ENCODE data around the gene CALCOCO2.

DNA sequence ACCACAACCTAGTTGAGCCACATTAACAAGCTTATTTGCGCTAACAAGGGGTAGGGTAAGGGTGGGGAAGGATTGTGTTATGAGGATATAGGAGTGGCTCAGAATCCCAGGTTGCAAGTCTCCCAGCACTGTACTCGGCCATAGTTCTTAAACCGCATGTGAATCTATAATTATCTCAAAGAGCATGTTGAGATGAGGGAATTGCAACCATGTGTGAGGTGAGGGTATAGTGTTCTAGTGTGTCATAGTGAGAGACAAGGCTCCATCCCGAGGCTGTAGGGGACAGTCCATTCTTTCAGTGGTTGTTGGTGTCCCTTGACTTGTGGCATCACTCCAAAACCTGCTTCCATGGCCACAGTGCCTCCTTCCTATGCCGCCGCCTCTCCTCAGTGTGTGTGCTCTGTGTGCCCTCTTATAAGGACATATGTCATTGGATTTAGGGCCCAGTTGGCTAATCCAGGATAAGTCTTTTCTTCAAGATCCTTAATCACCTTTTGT lies 39.0 kb downstream of the CALCOCO2 start:
- TF ChIP-seq, protein P1, sequence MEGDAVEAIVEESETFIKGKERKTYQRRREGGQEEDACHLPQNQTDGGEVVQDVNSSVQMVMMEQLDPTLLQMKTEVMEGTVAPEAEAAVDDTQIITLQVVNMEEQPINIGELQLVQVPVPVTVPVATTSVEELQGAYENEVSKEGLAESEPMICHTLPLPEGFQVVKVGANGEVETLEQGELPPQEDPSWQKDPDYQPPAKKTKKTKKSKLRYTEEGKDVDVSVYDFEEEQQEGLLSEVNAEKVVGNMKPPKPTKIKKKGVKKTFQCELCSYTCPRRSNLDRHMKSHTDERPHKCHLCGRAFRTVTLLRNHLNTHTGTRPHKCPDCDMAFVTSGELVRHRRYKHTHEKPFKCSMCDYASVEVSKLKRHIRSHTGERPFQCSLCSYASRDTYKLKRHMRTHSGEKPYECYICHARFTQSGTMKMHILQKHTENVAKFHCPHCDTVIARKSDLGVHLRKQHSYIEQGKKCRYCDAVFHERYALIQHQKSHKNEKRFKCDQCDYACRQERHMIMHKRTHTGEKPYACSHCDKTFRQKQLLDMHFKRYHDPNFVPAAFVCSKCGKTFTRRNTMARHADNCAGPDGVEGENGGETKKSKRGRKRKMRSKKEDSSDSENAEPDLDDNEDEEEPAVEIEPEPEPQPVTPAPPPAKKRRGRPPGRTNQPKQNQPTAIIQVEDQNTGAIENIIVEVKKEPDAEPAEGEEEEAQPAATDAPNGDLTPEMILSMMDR (IDR thresholded peaks at IDR 0.05; ENCODE audit: insufficient read depth, low read length), result no peak
- TF ChIP-seq, protein P2, sequence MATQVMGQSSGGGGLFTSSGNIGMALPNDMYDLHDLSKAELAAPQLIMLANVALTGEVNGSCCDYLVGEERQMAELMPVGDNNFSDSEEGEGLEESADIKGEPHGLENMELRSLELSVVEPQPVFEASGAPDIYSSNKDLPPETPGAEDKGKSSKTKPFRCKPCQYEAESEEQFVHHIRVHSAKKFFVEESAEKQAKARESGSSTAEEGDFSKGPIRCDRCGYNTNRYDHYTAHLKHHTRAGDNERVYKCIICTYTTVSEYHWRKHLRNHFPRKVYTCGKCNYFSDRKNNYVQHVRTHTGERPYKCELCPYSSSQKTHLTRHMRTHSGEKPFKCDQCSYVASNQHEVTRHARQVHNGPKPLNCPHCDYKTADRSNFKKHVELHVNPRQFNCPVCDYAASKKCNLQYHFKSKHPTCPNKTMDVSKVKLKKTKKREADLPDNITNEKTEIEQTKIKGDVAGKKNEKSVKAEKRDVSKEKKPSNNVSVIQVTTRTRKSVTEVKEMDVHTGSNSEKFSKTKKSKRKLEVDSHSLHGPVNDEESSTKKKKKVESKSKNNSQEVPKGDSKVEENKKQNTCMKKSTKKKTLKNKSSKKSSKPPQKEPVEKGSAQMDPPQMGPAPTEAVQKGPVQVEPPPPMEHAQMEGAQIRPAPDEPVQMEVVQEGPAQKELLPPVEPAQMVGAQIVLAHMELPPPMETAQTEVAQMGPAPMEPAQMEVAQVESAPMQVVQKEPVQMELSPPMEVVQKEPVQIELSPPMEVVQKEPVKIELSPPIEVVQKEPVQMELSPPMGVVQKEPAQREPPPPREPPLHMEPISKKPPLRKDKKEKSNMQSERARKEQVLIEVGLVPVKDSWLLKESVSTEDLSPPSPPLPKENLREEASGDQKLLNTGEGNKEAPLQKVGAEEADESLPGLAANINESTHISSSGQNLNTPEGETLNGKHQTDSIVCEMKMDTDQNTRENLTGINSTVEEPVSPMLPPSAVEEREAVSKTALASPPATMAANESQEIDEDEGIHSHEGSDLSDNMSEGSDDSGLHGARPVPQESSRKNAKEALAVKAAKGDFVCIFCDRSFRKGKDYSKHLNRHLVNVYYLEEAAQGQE (IDR thresholded peaks at IDR 0.05; ENCODE audit: insufficient replicate concordance, low read depth), result no peak

All from HL-60 (cell line).